Measurements from ENCODE around the gene CCDC106.

The CCDC106 gene

DNA sequence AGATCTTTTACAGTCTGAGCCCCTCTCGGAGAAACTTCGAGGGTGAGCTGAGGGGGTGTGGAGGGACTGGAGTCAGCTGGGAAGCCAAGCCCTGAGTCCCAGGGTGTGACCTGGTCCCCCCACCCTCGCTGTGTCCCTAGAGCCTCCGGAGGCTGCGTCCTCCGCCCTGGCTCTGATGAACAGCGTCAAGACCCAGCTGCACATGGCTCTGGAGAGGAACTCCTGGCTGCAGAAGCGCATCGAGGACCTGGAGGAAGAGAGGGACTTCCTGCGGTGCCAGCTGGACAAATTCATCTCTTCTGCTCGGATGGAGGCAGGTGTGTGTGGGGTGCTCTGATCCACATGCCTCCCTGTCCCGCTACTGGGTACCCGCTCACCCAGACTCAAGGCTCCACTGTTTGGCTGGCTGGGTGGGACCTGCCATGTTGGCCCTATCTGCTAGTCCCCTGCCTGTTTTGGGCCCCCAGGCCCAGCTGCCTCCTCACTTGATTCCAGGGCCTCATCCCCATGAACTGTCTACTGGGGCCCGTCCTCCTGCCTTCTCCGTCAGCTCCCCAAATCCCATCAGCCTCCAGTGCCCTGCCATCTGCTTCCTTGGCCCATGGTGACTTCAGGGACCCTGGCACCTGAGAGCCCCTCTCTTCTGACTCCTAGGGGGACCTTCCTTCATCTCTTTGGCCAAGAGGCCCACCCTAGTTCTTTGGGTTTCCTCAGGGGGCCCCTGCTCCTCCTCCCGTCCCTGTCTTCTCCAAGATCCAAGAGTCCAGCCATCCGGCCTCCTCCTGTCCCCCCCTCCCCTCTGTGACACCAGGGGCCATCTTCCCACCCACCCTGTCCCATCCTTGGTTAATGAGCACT lies 1.5 kb downstream of the CCDC106 start:
- Histone ChIP-seq H3K36me3 (ENCODE audit: control insufficient read depth, insufficient read depth, low read length) (peaks cover 12% of the 10 kb centered on the region), H3K4me1 (ENCODE audit: control insufficient read depth, insufficient read depth, low read length) (no peaks in the 10 kb centered on the region), H3K9ac (ENCODE audit: low read depth, low read length) (no peak overlapping the region), H3K27me3 (ENCODE audit: control insufficient read depth, insufficient read depth, low read length) (no peaks in the 10 kb centered on the region), H3K9me3 (ENCODE audit: control insufficient read depth, insufficient read depth, low read length) (no peaks in the 10 kb centered on the region), H3K4me3 (ENCODE audit: low read depth, low read length) (no peak overlapping the region)

DNA sequence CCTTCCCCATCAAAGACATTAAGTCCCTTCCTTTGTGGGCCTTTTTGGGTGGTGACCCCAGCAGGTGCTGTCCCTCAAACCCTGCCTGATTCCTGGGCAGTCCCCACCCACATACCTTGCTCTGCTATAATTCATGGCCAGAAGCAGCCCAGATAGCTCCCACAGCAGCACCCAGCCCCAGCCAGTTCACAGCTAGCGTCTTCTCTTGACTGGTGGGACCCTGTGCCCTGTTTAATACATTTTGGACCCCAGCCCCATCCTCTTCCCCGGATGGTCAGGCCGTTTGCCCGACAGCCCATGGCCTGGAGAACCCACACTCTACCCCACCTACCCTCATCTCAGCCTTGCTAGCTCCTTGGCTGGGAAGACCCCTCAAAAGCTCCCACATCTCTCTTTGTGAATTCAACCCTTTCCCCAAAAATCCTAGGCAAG lies 2.1 kb downstream of the CCDC106 start:
- no peak overlapping the region for H3K4me3 ChIP-seq (ENCODE audit: low read depth, low read length)
- H3K36me3 ChIP-seq (ENCODE audit: control insufficient read depth, insufficient read depth, low read length) = peaks cover 5% of the 10 kb centered on the region
- no peaks in the 10 kb centered on the region for H3K4me1 ChIP-seq (ENCODE audit: control insufficient read depth, insufficient read depth, low read length)
- H3K9ac ChIP-seq (ENCODE audit: low read depth, low read length) = no peak overlapping the region
- no peaks in the 10 kb centered on the region for H3K9me3 ChIP-seq (ENCODE audit: control insufficient read depth, insufficient read depth, low read length)
- H3K27me3 ChIP-seq (ENCODE audit: control insufficient read depth, insufficient read depth, low read length) = no peaks in the 10 kb centered on the region

DNA sequence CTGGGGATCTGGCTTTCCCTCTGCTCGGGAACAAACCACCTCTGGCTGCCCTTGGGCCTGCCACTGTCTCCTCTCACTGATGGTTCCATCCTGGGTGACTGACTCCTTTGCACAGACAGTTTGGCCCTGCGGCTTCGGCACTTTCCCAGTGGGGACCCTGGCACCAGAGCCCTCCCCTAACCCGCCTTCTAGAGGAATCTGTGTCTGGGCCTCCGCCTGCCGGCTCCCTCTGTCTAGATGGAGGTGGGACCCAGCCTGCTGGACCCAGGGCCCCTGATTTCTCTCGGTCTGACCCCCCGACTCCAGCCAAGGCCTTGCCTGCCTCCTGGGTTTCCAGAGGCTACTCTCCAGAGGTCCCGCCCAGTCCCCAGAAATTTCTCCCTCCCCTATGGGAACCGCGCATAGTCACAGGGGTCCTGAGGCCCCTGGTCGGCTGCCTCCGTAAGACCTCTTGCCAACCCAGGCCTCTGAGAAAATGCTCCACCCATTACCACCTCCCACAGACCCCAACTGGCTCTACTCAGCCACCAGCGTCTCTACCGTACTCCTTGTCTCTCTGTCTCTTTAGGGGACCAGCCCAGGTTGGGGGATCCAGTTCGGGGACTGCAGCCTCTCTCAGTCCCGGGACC lies 2.7 kb downstream of the CCDC106 start:
- Histone ChIP-seq H3K36me3 (ENCODE audit: control insufficient read depth, insufficient read depth, low read length) (peaks cover 2% of the 10 kb centered on the region), H3K9me3 (ENCODE audit: control insufficient read depth, insufficient read depth, low read length) (no peaks in the 10 kb centered on the region), H3K27me3 (ENCODE audit: control insufficient read depth, insufficient read depth, low read length) (no peaks in the 10 kb centered on the region), H3K9ac (ENCODE audit: low read depth, low read length) (no peak overlapping the region), H3K4me1 (ENCODE audit: control insufficient read depth, insufficient read depth, low read length) (no peaks in the 10 kb centered on the region), H3K4me3 (ENCODE audit: low read depth, low read length) (no peak overlapping the region)

DNA sequence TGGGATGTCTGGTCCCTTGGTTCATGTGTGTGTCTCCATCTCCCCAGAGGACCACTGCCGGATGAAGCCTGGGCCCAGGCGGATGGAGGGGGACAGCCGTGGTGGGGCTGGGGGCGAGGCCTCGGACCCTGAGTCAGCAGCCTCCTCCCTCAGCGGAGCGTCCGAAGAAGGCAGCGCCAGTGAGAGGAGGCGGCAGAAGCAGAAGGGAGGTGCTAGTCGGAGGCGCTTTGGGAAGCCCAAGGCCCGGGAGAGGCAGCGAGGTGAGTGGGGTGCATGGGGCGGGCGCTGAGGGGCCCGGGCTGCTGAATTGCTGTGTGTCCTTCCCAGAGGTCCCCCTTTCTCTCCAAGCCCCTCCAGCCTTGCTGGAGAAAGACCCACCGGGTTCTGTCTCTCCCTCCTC lies 3.2 kb downstream of the CCDC106 start:
- H3K27me3 ChIP-seq (ENCODE audit: control insufficient read depth, insufficient read depth, low read length) = no peaks in the 10 kb centered on the region
- peaks cover 2% of the 10 kb centered on the region for H3K36me3 ChIP-seq (ENCODE audit: control insufficient read depth, insufficient read depth, low read length)
- no peak overlapping the region for H3K4me3 ChIP-seq (ENCODE audit: low read depth, low read length)
- no peaks in the 10 kb centered on the region for H3K4me1 ChIP-seq (ENCODE audit: control insufficient read depth, insufficient read depth, low read length)
- no peaks in the 10 kb centered on the region for H3K9me3 ChIP-seq (ENCODE audit: control insufficient read depth, insufficient read depth, low read length)
- H3K9ac ChIP-seq (ENCODE audit: low read depth, low read length) = no peak overlapping the region

DNA sequence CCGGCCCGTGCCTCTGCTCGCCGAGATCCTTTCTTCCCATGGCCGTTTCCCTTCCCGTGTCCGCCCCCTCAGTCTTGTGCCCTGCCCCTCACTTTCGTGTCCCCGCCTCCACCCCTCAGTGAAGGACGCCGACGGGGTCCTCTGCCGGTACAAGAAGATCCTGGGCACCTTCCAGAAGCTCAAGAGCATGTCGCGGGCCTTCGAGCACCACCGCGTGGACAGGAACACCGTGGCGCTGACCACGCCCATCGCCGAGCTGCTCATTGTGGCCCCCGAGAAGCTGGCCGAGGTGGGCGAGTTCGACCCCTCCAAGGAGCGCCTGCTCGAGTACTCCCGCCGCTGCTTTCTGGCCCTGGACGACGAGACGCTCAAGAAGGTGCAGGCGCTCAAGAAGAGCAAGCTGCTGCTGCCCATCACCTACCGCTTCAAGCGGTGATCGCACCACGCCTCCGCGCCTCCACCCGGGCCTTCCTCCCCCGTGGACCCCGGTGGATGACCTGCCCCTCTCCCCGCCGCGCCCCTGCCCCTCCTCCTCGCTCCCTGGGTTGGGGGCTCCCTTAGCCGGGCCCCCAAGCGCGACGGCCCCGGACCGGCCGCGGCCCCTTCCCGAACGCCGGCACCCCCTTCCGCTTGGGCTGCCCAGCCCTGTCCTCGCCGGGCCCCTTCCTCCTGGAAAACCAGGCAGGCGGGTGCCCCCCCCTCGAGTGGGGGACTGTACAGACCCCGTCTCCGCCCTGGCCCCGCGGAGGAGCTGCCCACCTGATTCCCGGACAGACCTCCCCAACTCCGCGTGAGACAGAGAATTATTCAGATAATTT lies 4.5 kb downstream of the CCDC106 start:
- Histone ChIP-seq H3K36me3 (ENCODE audit: control insufficient read depth, insufficient read depth, low read length) (peaks cover 2% of the 10 kb centered on the region), H3K9me3 (ENCODE audit: control insufficient read depth, insufficient read depth, low read length) (no peaks in the 10 kb centered on the region), H3K4me1 (ENCODE audit: control insufficient read depth, insufficient read depth, low read length) (peaks cover under 1% of the 10 kb centered on the region), H3K4me3 (ENCODE audit: low read depth, low read length) (peak overlapping the region; percentile 68), H3K9ac (ENCODE audit: low read depth, low read length) (no peak overlapping the region), H3K27me3 (ENCODE audit: control insufficient read depth, insufficient read depth, low read length) (no peaks in the 10 kb centered on the region)

DNA sequence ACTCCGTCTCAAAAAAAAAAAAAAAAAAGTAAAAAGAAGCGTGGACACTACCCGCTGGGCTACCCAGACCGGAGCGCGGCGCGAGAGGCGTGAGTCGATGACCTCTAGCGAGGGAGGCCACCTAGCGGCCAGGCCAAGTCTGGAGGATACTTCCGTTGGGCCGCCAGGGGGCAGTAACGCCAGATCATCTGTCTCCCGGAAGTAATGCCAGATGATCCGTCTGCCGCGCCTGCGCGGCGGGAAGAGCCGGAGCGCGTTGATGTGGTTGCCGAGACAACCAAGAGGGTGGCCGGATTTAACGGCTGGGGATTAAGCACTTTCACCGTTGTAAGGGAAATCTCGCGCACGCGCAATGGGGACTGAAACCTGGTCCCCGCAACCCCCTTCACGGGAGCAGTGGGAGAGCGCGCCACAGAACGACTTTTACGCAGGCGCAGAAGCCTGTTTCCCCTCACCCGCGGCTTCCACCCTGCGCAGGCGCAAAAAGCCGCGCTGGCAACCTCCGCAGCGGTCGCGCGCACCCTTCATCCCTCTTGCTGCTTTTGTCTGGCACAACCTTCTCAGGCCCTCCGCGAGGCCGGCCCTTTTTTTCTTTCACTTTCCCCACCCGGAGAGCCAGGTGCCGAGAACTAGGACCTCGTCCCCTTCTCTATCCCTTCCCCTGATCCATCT lies 5.8 kb downstream of the CCDC106 start:
- Histone ChIP-seq H3K27me3 (ENCODE audit: control insufficient read depth, insufficient read depth, low read length) (no peaks in the 10 kb centered on the region), H3K36me3 (ENCODE audit: control insufficient read depth, insufficient read depth, low read length) (peaks cover 5% of the 10 kb centered on the region), H3K4me1 (ENCODE audit: control insufficient read depth, insufficient read depth, low read length) (peaks cover 9% of the 10 kb centered on the region), H3K9me3 (ENCODE audit: control insufficient read depth, insufficient read depth, low read length) (no peaks in the 10 kb centered on the region), H3K4me3 (ENCODE audit: low read depth, low read length) (peak overlapping the region; percentile 68), H3K9ac (ENCODE audit: low read depth, low read length) (peak overlapping the region; percentile 95)

DNA sequence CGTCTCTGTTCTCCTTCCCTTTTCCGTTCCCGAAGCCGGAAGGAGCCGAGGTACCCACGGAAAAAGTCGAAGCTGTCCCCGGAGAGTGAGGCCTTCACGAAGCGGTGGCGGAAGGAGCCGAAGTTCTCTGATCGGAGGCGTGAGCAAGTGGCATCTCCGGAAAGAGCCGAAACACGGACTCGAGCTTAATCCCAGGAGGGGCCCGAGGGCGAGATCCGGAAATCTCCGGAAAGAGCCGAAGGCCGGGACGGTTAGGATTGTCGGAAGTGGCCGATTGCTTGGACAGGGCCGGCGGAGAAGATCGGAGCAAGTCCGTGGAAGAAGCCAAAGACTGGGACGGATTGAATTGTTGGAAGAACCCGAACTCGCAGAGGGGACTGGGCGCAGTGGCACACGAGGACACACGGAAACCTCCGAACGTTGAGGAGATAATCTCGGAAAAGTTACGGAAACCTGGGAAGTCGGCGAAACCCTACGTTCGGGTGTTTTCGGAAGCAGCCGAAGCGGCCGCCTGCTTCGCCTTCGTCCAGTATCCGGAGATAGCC lies 6.4 kb downstream of the CCDC106 start:
- H3K4me3 ChIP-seq (ENCODE audit: low read depth, low read length) = peak overlapping the region; percentile 68
- H3K36me3 ChIP-seq (ENCODE audit: control insufficient read depth, insufficient read depth, low read length) = peaks cover 11% of the 10 kb centered on the region
- no peaks in the 10 kb centered on the region for H3K9me3 ChIP-seq (ENCODE audit: control insufficient read depth, insufficient read depth, low read length)
- H3K4me1 ChIP-seq (ENCODE audit: control insufficient read depth, insufficient read depth, low read length) = peaks cover 9% of the 10 kb centered on the region
- H3K27me3 ChIP-seq (ENCODE audit: control insufficient read depth, insufficient read depth, low read length) = no peaks in the 10 kb centered on the region
- H3K9ac ChIP-seq (ENCODE audit: low read depth, low read length) = peak overlapping the region; percentile 95

DNA sequence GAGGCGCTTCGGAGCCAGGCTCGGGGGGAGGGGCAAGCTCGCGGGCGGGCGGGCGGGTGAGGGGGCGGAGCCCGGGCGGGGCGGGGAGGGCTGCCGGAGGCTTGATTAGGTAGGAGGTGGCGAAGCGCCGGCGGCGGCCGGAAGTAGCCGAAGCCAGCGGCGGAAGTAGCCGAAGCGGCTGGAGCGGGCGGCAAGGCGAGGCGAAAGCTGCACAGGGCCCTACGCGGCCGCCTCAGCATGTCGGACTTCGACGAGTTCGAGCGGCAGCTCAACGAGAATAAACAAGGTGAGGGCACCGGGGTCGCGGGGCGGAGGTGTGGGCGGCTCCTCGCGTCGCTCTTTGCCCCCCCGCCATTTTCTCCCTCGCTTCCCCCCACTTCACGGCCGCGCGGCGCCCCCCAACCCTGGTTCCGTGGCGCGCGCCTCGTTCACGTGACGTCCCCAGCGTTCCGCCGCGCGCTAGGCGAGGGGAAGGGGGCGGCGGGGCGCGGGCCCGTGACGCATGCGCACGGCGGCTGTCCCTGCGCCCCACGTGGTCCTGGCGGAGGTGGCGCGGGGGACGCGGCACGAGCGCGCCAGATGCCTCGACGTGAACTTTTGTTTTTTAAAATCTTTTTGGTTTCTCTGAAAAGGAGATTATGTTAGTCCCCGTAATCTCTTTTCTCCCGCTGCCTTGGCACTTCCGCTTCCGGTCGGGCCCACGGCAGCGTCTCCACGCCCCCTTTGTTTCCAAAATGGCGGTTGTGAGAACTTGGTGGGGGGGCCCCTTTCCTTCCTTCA lies 7.0 kb downstream of the CCDC106 start, which contains the start of gene U2AF2:
TSS of gene U2AF2 (plus strand) at position 168 of the 780 bp plus-strand sequence. CDS start at position 238, 70 bp downstream.
- peaks cover 17% of the 10 kb centered on the region for H3K36me3 ChIP-seq (ENCODE audit: control insufficient read depth, insufficient read depth, low read length)
- no peaks in the 10 kb centered on the region for H3K27me3 ChIP-seq (ENCODE audit: control insufficient read depth, insufficient read depth, low read length)
- peak within 1 kb of the TSS; percentile 96 for H3K4me3 ChIP-seq (ENCODE audit: low read depth, low read length)
- H3K9ac ChIP-seq (ENCODE audit: low read depth, low read length) = peak within 1 kb of the TSS; percentile 98
- no peaks in the 10 kb centered on the region for H3K9me3 ChIP-seq (ENCODE audit: control insufficient read depth, insufficient read depth, low read length)
- peaks cover 9% of the 10 kb centered on the region for H3K4me1 ChIP-seq (ENCODE audit: control insufficient read depth, insufficient read depth, low read length)

DNA sequence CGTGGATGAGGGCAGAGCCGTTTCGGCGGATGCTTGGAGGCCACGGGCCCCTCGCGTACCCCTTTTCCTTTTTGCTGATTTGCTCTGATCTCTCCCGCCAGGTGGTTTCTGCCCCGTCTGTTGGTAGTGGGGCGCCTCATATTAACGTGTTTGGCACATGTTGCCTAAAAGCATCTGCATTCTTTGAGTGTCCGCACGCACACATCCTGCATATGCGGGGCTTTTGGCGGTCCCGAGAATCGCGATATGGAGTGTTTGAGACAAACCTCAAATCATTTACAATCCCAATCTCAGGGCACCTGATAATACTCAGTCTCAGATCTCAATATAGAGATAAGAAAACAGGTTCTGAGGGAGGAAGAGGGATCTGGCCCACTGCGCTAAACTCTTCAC lies 7.6 kb downstream of the CCDC106 start:
- Histone ChIP-seq H3K9me3 (ENCODE audit: control insufficient read depth, insufficient read depth, low read length) (no peaks in the 10 kb centered on the region), H3K4me1 (ENCODE audit: control insufficient read depth, insufficient read depth, low read length) (peaks cover 9% of the 10 kb centered on the region), H3K9ac (ENCODE audit: low read depth, low read length) (peak overlapping the region; percentile 98), H3K36me3 (ENCODE audit: control insufficient read depth, insufficient read depth, low read length) (peaks cover 19% of the 10 kb centered on the region), H3K4me3 (ENCODE audit: low read depth, low read length) (peak overlapping the region; percentile 96), H3K27me3 (ENCODE audit: control insufficient read depth, insufficient read depth, low read length) (no peaks in the 10 kb centered on the region)

DNA sequence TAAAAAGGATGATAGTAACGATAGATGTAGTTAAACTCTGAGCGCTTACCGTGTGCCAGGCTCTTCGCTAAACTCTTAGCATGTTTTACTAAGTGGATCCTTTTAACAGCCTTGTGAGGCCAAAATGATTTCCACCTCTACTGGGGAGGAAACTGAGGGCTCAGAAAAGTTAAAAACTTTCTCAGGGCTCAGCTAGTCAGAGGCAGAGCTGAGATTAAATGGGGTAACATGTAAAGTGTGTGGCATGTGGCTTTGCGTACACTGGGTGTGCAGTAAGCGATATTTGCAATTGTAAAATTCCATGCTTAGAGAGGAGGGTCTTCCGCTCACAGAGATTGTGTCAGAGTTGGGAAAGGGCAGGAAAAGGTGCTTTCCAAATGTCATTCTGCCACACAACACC lies 8.5 kb downstream of the CCDC106 start:
- Histone ChIP-seq H3K9me3 (ENCODE audit: control insufficient read depth, insufficient read depth, low read length) (no peaks in the 10 kb centered on the region), H3K4me1 (ENCODE audit: control insufficient read depth, insufficient read depth, low read length) (peaks cover 9% of the 10 kb centered on the region), H3K4me3 (ENCODE audit: low read depth, low read length) (peak overlapping the region; percentile 96), H3K27me3 (ENCODE audit: control insufficient read depth, insufficient read depth, low read length) (no peaks in the 10 kb centered on the region), H3K9ac (ENCODE audit: low read depth, low read length) (peak overlapping the region; percentile 98), H3K36me3 (ENCODE audit: control insufficient read depth, insufficient read depth, low read length) (peaks cover 25% of the 10 kb centered on the region)

Data from iPS-15b (cell line).